Measurements from ENCODE around the gene ULBP3. TPM values are rescaled to one million over a fixed set of nuclear protein-coding genes. Genes with fewer than 3 reads are reported as not detected.
A peak's percentile ranks its signal among the peaks of the same experiment; 100 is the strongest.

ULBP3 gene
- total and polyA plus RNA-seq, 9 of the 15 experiments (the other 6 are each of a cell fraction or from before 2014, with no cell fraction given): 0.25 to 0.33 TPM; not detected in 7

GRCh38 chr6:150078788-150079187, 9.9 kb upstream of the ULBP3 start (continued):
- TF ChIP-seq PREB (CRISPR knock-in tag; IDR thresholded peaks at IDR 0.05) (no peak), CHAMP1 (IDR thresholded peaks at IDR 0.05) (0 out of 2 replicates have a peak, but pooled peaks have one; percentile 29), ZBTB9 (CRISPR knock-in tag; IDR thresholded peaks at IDR 0.05) (0 out of 2 replicates have a peak, but pooled peaks have one; percentile 68), SMARCA5 (IDR thresholded peaks at IDR 0.05) (no peak), MTA2 (IDR thresholded peaks at IDR 0.05; ENCODE audit: low read depth) (peak; percentile 78), ZNF274 (IDR thresholded peaks at IDR 0.05; ENCODE audit: borderline replicate concordance, low read depth, low read length) (no peak), MAZ (CRISPR knock-in tag; conservative IDR thresholded peaks at IDR 0.05 in 1 of 2, IDR thresholded peaks at IDR 0.05 in 1 of 2) (peak; percentile 40 to 72; a peak in 3 of 4 replicates), ARID1B (IDR thresholded peaks at IDR 0.05) (peak; percentile 88), AFF1 (IDR thresholded peaks at IDR 0.05; ENCODE audit: low read depth in 1 of 2, partially characterized antibody in 2 of 2) (peak in 1 of 2 experiments; percentile 56), PATZ1 (CRISPR knock-in tag; IDR thresholded peaks at IDR 0.05; ENCODE audit: borderline replicate concordance) (no peak), SMAD3 (CRISPR knock-in tag; conservative IDR thresholded peaks at IDR 0.05) (peak; percentile 77), ADNP (tag; IDR thresholded peaks at IDR 0.05) (0 out of 2 replicates have a peak, but pooled peaks have one; percentile 30), DEAF1 (CRISPR knock-in tag; IDR thresholded peaks at IDR 0.05) (peak; percentile 32; the same call in 1 of the 2 replicates), FOS (IDR thresholded peaks at IDR 0.05; ENCODE audit: extremely low read depth, insufficient read length) (peak; percentile 20)
